Measurements from ENCODE around the gene TAAR8.
A peak's percentile ranks its signal among the peaks of the same experiment; 100 is the strongest.
"Not testable (repeated sequence)": the region's sequence is repeated elsewhere in the genome, so short reads cannot be mapped to it uniquely, and the experiment has no call there.

The TAAR8 gene

GRCh38 chr6:132548746-132549463, 3.6 kb upstream of the TAAR8 start:
- DNase-seq: no peak

- no peak for DNase-seq
These were observed 1.3 kb upstream of the TAAR8 start for GRCh38 chr6:132551214-132551613.

DNA sequence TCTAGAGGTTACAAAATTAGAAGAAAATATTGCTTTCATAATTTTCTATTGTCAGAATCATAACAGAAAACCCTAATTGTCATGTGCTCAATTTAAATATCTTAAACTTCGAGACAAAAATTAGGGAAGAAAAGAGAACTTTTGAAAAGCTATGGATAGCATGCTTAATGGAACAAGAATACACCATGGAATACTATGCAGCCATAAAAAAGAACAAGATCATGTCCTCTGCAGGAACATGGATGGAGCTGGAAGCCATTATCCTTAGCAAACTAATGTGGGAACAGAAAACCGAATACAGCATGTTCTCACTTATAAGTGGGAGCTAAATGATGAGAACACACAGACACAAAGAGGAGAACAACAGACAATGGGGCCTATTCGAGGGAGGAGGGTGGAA, 7.6 kb downstream of the TAAR8 start:
- not testable (repeated sequence) for DNase-seq

- no peak for DNase-seq
These were observed 13.9 kb downstream of the TAAR8 start for GRCh38 chr6:132566404-132566803.

DNA sequence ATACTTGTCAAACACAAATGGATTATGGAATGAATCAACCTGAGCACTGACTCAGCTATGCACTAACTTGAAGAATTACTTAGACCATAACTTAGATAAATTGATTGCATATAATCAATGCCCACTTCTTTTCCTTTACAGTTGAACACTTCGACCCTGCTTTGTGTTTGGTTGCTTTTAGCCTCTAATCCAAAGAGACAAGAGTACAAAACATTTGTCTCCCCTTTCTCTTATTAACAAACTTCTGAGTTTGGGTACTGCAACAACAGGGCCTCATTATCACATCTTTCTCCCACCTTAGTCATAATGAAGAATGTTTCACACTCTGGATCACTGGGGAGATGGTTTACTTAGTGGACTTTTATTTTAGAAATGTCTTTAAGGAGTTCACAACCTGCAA, 15.1 kb downstream of the TAAR8 start:
- no peak for DNase-seq

DNA sequence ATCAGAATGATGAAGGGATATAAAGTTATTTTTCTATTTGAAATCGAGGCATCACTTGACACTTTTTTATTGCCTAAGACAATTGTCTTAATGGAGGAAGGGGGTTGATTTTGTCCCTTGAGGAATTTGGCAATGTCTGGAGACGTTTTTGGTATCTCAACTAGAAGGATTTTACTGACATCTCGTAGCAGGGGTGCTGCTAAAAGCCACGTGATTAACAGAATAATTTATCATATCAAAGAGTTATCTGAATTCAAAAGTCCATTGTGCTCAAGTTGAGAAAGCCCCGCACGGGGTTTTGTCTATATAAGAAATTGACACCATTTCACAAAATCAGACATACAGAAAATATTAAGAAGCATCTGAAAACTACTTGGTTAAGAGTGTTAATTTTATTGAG, 16.1 kb downstream of the TAAR8 start:
- no peak for DNase-seq

- no peak for DNase-seq
These were observed 16.7 kb downstream of the TAAR8 start for GRCh38 chr6:132569170-132569569.

- DNase-seq: no peak
These were observed 17.8 kb downstream of the TAAR8 start, which contains the start of gene TAAR6 for GRCh38 chr6:132570221-132570777. TAAR6 (plus strand) TSS chr6:132570322; CDS start chr6:132570322, 0 bp downstream.

DNA sequence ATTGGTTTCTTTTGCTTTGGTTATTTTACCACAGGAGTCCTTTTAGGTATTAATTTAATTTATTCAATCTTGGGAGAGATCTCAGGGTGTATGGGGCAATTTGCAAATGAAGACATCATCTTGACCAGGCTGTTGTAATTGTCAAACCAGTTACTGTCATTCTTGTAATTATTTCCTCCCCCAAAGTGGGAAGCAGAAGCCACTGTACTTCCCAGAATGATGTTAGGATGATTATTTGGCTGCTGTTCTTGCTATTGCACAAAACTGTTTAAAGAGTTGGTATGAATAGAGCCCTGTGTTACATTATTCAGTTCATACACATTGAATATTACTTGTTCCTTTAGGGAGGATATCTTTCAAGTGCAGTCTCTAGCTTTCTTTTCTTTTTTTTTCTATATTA, 19.3 kb downstream of the TAAR8 start:
- peak; percentile 86 to 93 for DNase-seq

DNA sequence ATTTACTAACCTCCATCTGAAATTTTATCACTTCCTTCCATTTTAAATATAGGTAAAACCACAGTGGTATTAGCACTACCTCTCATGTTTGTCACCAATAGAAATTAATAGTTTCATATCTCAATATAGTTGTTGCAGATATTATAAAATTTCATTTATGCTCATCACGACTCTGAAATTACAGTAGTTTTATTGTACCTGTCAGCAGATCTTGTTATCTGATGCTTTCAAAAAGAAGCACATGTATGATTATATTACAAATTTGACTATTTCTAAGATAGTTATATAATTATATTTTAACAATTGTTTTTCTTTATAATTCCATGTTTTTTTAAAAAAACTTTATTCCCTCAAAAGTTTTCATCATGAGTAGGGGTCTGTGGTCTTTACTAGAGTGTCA, 32.2 kb downstream of the TAAR8 start:
- DNase-seq: no peak

- peak; percentile 75 to 83 for DNase-seq
These were observed 35.0 kb downstream of the TAAR8 start for GRCh38 chr6:132587424-132587823.

GRCh38 chr6:132589454-132589853, 37.0 kb downstream of the TAAR8 start, which contains the start of gene TAAR5:
TAAR5 (minus strand) TSS chr6:132589741; CDS start chr6:132589686, 55 bp downstream.
- DNase-seq: no peak

GRCh38 chr6:132590362-132590761, 37.9 kb downstream of the TAAR8 start:
- no peak for DNase-seq

DNA sequence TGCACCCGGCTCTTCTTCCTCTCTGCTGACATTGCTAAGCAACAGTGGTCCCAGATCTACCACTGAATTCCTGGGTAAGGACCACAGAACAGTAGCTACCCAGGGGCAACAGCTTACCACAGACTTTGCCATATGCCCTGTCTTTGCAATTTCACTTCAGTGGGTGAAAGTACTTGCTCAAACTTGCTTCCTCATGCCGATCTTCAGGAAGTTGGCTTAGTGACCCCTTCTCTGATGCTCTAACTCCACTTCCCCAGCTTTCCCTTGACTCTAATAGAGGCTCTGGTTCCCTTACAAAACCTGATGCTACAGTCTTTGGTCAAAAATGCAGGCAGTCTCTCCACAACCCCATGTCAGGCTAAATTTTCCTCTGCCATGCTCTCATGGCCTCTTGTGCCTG, 40.4 kb downstream of the TAAR8 start:
- DNase-seq: peak; percentile 33 to 47

- DNase-seq: no peak
These were observed 43.7 kb downstream of the TAAR8 start for GRCh38 chr6:132596201-132596600.

DNA sequence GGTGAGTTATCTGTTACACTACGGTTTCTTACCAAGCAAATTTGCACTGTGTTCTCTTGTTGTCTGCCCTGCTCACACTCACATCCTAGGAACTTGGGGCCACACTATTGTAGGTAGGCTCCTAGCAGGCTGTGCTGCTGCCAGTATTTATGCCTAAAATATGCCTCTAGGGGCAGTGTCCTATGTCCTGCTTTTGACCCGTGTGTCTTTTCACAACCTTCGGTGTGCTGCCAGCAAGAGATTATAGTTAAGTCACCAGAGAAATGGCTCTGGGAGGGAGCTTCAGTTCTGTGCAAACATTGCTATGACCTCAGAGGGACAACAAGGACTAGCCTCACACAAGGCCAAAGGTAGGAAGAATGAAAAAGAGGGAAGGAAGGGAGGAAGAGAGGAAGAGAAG, 46.0 kb downstream of the TAAR8 start:
- peak; percentile 9 to 26 for DNase-seq

DNA sequence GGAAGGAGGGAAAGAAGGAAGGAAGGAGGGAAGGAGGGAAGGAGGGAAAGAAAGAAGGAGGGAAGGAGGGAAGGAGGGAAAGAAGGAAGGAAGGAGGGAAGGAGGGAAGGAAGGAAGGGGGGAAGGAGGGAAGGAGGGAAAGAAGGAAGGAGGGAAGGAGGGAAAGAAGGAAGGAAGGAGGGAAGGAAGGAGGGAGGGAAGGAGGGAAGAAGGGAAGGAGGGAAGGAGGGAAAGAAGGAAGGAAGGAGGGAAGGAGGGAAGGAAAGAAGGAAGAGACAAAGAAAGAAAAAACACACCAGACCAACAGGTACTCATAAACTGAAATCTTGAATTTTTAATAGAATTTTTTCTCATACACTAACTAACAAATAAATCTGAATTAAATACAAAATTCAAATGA, 48.4 kb downstream of the TAAR8 start:
- DNase-seq: not testable (repeated sequence)
